HL-60/S4 treated with phorbol 12-myristate 13-acetate at 8.2 ng/mL for 4 days and 3 days (cell line): Measurements from ENCODE around the gene C3orf62.
"Not testable (repeated sequence)": the region's sequence is repeated elsewhere in the genome, so short reads cannot be mapped to it uniquely, and the experiment has no call there.

Experiments used
- in situ Hi-C: fragments of 300-500 bp; cut with MboI; formaldehyde crosslinking; loops from 2 replicates; pipeline ENCODE4 v1.15.0; 2022; ENCODE audit warnings: low sequenced_read_pairs

Gene C3orf62

DNA sequence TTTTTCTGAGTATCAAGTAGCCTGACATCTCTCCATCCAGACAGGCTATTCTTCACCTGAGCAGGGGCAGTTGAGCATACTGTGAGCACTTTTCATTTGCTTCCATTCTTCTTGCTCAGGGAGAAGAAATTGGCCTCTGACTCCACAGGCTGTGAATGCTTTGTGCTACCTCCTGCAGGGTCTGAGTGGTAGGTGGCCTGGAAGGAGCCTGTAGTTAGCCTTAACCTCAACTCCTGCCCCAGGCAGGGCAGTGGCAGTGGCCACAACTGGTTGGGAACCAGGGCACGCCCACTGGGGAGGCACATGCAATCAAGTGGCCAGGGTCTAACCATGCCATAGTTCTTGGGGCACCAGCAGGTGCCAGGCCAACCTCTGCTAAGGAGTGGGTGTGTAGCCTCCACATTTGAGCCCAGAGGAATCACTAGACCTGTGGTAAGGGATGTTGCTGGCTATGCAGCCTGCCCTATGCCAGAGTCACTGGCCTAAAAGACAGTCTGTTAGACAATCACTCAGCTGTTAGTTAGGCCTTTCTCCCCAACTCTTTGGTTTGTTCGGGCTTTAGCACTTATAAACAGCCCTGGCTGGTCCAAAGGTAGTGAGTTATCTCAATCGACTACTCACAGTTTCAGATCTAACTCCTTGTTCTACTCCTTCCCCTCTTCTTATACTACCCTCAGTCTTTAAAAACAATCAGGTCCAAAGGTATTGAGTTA is 7.4 kb downstream of the C3orf62 start:
- in situ Hi-C loops = no loop called here

DNA sequence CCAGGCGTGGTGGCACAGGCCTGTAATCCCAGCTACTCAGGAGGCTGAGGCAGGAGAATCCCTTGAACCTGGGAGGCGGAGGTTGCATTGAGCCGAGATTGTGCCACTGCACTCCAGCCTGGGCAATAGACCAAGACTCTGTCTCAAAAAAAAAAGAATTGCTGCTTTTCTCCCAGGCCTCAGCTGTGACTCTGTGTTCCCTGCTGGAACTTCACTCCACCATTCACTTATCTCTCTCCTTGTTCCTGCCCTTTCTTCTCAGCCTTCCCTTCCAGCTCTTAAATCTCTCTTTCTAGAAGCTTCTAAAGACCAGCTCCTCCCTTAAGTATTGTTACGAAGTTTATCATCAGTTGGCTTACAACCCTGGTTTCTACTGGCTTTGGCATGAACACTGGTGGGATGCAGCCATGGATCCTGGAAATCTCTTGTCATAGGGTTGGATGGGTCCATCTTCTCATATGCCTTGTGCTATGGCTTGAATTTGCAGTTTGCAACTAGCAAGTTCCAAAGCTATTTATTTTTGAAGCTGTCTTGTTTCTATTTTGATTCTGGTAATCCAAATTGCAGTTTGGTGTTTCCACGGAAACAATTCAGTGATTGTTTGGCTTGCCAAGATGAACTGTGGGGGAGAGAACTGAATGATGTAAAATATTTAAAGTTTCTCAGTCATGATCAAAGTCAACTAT is 10.5 kb downstream of the C3orf62 start:
- in situ Hi-C loops = no loop called here

DNA sequence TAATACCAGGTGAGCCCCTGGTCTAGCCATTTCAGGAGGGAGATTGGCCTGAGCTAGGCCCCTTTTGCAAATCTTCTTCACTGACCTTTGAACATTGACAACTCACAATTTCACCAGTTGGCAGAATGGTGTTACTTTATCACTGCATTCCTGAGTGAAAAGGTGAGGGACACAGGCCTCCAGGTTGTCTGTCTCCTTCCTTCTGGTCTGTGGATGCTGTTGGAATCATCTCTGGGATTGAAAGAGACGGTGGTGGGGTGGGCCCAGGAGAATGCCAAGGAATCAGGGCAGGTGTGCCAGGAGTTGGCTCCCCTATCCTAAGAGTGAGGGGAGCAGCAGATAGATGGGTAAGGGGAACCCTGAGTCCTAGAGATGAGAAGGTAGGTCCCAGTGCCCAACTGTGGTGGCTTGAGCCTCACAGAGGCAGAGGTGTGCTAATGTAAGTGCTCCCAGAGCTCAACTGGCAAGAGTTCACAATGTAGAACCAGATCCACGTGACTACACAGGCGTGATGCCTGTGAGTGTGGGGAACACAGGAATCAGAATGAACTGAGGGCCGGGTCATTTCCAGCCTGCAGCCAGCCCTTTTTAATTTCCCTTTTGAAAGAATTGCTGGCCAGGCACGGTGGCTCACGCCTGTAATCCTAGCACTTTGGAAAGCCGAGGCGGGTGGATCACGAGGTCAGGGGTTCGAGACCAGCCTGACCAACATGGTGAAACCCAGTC is 11.2 kb downstream of the C3orf62 start:
- in situ Hi-C loops = no loop called here

DNA sequence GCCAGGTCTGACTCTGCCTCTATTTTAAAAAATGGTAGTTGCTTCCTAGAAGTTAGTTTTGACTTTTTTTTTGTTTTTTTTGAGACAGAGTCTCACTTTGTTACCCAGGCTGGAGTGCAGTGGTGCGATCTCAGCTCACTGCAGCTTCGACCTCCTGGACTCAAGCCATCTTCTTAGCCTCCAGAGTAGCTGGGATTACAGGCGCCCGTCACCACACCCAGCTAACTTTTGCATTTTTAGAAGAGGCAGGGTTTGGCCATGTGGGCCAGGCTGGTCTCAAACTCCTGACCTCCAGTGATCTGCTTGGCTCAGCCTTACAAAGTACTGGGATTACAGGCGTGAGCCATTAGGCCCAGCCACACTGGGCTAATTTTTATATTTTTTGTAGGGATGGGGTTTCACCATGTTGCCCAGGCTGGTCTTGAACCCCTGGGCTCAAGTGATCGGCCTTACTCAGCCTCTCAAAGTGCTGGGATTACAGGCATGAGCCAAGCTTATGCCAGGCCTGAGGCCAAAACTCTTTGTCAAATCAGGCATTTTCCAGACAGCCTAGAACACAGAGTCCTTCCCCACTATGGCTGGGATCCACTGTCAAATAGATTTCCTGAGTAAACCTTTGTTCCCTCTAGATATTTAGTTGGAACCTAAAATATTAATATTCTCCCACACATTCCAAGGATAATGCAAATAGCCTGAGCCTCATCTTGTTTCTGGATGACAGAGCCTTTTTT is 13.7 kb downstream of the C3orf62 start:
- in situ Hi-C loops = no loop called here

DNA sequence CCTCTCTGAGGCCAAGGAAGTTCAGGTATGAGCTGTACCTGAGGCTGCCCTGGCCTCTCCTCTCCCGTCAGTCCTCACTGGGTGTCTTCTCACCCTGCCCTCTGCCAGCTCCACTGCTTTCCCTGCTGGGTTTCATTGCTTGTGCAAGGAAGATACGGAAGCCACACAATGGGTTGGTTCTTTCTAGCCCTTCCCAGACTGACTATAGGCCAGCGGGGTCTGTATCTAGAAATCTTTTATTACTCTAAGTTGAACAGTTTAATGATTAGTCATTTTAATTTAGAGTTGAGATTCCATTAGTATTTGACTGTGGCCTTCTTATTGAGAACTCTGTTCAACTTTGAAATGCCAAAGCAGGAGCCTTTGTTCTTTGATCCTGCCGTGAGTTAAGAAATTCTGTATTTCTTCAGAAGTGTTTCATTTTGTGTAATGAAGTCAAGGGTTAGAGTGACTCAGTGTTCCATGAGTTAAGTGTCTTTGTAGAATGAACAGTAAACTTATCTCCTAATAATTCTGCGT is 16.2 kb downstream of the C3orf62 start:
- in situ Hi-C loops = no loop called here

DNA sequence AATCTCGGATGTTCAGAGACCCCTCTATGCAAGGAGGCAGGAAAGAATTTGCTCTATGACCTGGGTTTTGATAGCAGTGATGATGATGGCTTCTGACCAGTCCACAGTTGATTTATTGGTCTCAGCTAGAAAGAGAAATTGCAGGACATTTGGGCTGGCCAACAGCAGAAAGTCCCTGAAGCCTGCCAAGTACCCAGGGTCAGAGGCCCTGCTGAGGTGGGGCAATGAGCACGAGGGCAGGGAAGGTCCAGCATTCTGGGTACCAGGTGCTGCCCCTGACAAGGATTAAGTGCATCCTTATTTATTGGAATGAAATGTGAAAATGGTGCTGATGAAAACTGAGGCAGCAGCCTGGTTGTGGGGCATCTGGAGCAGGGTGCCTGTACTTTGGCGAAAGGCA is 19.8 kb downstream of the C3orf62 start:
- in situ Hi-C loops = no loop called here

DNA sequence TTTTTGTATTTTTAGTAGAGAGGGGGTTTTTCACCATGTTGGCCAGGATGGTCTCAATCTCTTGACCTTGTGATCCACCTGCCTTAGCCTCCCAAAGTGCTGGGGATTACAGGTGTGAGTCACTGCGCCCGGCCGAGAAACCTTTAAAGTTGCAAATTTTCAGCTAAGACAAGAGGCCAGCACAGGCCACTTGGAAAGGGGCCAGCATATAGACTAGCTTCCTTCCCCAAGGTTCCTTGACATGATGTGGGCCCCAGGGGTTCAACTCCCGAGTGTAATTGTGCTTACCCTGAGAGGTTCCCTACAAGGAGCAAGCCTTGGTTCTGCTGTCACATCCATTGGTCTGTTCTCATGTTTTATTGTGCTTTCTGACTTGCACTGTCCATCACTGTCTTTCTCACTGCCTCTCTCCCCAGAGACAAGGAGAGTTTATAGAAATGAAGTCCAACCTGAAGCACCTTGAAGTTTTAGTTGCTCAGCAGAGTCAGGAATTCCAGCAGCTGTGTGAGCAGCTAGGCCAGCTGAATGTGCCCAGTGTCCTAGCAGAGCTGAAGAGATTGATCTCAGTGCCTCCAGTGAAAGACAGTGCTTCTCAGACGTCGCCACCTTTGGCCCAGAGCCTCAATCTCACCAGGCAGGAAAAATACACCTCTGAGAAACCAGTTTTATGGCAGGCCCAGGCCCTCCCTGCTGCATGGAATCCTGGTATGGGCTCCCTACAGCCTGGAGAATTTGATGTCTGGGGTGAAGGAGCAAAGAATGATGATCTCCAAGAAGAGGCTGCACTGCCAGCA is 21.1 kb downstream of the C3orf62 start:
- in situ Hi-C loops = no loop called here

DNA sequence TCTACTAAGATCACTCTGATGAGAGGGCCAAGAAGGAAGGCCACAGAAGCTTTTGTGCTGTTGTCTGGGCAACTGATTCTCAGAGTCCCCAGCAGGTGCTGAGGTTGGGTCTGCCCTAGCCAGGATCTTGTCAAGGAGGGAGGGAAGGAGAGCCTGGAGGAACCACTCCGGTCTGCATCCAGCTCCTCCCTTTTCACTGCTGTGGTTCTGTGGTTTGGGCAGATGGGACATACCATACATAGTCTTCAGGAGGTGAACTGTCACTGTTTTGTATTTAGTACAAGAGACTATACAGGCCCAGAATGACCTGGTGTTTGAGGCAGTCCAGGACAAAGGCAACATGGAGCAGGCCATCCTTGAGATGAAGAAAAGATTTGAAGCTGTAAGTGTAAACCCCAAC is 21.9 kb downstream of the C3orf62 start:
- in situ Hi-C loops = no loop called here

DNA sequence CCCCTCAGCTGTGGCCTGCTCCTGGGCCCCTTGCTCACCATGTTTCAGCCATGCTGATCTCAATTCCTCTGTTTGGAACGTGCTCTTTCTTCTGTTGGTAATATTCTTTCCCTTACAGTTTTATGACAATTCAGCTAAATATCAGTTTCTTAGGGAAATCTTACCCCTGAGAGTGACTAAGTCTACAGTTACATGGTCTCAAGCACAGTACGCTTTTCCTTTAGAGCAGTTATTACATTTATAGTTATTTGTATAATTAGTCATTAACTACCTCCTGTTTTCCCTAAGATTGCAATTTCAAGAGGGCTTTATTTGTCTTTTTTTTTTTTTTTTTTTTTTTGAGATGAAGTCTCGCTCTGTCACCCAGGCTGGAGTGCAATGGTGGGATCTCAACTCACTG is 23.5 kb downstream of the C3orf62 start:
- in situ Hi-C loops = no loop called here

DNA sequence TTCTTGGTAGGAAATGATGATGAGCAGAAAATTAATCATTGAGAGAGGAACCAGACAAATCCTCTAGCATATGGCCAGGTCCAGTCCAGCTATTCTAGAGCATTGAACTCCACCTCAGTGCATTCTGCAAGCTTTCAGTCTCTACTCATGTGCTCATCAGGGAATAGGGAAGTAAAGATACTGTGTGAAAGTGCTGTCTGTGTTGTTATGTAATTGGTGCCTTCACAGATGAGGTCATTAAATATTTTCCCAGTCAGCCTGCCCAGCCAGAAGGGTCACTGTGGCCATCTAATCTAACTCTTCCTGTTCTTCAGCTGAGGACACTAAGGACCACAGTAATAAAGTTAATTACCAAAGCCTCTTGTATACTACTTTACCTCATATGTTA is 28.2 kb downstream of the C3orf62 start:
- in situ Hi-C loops = no loop called here

DNA sequence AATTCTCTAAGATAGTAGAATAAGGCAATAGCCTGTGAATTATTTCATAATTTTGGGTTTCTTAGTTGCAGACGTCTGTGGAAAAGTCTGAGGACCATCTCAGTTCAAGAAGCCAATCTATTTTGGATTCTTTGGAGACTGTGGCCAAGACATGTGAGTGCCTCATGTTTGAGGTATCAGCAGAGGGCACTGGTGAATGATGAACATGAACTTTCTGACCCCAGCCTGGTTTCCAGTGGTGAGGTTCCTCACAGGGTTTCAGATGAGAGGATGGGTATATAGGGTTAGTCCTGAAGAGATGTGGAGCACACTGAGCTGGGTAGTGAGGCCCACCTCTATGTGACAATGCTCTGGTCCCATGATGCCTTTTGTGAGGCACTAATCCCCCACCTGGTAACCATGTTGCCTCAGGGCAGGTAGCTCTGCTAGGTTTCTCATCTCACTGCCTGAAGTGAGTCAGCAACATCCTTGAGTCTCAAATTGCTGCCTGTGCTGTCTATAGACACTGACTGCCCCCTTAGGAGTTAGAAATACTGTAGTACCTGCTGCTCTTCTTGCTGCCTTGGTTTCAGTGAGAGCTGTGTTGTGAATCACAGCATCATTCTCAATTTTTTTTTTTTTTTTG is 32.3 kb downstream of the C3orf62 start:
- in situ Hi-C loops = no loop called here

DNA sequence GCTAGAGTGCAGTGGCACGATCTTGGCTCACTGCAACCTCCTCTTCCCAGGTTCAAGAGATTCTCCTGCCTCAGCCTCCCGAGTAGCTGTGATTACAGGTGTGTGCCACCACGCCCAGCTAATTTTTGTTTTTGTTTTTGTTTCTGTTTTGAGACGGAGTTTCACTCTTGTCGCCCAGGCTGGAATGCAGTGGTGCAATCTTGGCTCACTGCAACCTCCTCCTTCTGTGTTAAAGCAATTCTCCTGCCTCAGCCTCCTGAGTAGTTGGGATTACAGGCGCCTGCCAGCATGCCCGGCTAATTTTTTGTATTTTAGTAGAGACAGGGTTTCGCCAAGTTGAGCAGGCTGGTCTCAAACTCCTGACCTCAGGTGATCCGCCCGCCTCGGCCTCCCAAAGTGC is 36.9 kb downstream of the C3orf62 start:
- in situ Hi-C loops = not testable (repeated sequence)

DNA sequence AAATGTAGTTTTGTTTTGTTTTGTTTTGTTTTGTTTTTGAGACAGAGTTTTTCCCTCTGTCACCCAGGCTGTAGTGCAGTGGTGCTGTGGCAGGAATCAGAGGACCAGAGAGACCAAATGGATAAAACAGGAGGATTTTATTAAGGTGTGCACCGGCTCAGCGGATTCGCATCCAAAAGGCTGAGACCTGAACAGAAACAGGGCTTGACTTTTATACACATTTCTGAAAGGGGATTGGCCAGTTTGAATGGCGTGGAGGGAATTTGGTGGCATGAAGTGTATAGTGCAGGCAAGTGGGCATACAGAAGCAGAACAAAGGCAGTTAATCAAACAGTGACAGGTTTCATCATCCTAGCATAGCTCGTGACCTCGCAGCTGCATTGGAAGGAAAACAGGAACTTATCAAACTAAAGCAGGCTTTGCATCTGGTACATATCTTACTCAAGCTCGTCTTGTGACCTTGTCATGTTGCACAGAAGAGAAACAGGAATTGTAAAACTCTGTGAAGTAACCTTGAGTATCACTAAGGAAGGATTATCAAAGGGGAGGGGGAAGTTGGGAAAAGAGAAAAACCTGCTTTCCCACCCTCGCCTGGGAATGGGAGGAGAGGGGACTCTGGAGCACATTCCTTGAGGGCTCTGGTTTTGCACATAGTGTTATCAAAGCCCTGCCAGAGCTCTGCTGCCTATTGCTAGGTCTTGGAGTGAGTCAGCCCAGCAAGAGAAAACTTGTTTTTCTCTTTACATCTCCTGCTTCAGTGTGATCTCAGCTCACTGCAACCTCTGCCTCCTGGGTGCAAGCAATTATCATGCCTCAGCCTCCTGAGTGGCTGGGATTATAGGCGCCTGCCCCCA is 38.5 kb downstream of the C3orf62 start:
- in situ Hi-C loops = no loop called here

DNA sequence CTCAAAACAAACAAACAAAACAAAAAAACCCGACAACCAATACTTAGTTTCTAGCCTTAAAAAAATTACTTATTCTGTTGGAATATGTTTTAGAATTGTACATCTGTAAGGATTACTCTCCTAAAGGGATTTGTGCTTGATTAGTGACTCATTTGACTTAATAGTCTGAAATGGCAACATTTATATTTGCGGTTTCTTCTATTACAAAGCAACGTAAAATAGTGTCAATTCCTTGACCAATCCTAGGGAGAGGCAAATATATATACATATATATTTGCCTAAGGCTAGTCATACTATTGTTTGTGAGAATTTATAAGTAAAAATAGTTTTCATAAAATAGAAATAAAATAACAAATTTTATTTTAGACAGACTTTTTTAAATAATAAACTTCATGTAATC is 39.7 kb downstream of the C3orf62 start:
- in situ Hi-C loops = no loop called here

DNA sequence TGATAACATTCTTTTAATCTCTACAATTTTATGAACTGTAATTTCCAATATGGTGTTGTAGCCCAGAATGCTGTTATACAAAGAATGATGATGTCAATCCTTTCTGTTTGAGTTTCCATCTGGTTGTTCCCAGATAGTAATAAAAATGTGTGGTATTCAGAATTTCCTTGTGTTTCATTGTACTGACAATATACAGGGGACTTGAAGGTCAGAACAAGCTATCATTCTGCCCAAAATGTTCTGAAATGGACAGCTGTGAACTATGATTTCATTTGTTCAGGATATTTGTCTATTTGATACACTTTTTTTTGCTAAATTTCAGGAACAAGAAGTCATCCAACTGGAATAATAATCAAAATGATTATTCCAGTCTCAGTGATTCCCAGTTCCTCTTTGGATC is 40.8 kb downstream of the C3orf62 start:
- in situ Hi-C loops = no loop called here

DNA sequence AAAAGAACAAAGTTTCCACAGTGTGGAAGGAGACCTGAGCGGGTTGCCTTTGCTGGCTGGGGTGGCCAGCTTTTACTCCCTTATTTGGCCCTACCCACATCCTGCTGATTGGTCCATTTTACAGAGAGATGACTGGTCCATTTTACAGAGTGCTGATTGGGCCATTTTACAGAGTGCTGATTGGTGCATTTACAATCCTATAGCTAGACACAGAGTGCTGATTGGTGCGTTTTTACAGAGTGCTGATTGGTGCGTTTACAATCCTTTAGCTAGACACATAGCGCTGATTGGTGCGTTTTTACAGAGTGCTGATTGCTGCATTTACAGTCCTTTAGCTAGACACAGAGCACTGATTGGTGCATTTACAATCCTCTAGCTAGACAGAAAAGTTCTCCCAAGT is 48.2 kb downstream of the C3orf62 start:
- in situ Hi-C loops = not testable (repeated sequence)

DNA sequence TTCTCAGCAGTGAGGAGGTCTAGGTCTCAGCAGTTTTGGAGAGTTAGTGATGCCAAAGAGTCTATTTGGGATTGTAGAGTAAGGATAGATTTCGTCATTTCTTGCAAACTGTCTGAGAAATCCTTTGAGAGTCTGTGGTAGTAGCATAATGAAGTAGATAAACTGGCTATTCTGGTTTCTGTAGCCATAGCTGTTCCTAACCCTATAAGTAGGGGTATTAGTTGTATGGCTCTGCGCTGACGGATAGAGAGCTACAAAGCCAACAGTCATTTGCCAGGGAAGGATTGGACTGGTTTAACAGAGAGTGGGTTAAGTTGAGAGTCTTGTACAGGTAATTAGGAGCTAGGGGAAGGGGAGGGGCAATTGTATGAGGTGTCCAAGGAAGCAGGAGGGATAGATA is 55.0 kb downstream of the C3orf62 start:
- in situ Hi-C loops = no loop called here

DNA sequence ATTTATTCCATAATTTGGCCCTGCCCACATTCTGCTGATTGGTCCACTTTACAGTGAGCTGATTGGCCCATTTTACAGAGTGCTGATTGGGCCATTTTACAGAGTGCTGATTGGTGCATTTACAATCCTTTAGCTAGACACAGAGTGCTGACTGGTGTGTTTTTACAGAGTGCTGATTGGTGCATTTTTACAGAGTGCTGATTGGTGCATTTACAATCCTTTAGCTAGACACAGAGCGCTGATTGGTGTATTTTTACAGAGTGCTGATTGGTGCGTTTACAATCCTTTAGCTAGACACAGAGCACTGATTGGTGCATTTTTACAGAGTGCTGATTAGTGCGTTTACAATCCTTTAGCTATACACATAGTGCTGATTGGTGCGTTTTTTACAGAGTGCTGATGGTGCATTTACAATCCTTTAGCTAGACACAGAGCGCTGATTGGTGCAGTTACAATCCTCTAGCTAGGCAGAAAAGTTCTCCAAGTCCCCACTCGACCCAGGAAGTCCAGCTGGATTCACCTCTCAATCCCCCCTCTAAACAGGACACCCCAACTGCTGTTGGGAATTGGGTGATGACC is 56.0 kb downstream of the C3orf62 start:
- in situ Hi-C loops = not testable (repeated sequence)

DNA sequence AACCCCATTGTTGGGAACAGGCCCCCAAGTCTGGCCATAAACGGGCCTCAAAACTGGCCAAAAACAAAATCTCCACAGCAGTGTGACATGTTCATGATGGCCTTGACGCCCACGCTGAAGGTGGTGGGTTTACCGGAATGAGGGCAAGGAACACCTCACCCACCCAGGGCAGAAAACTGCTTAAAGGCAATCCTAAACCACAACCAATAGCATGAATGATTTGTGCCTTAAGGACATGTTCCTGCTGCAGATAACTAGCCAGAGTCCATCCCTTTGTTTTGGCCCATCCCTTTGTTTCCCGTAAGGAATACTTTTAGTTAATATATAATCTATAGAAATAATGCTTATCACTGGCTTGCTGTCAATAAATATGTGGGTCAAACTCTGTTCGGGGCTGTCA is 57.9 kb downstream of the C3orf62 start:
- in situ Hi-C loops = no loop called here
